HG02610 (cell line): ENCODE data around the gene CFAP221.

Source experiments
- ATAC-seq: cut with Tn5 transposase; IDR thresholded peaks from one replicate; pipeline ENCODE4 v1.9.1; 2021; ENCODE audit warnings: mild to moderate bottlenecking, moderate library complexity; ENCODE audit not compliant: unreplicated experiment

The CFAP221 gene

GRCh38 chr2:119638685-119639554, 94.7 kb downstream of the CFAP221 start:
- no peak for ATAC-seq

GRCh38 chr2:119641562-119642258, 97.5 kb downstream of the CFAP221 start:
- peak; percentile 94 for ATAC-seq

DNA sequence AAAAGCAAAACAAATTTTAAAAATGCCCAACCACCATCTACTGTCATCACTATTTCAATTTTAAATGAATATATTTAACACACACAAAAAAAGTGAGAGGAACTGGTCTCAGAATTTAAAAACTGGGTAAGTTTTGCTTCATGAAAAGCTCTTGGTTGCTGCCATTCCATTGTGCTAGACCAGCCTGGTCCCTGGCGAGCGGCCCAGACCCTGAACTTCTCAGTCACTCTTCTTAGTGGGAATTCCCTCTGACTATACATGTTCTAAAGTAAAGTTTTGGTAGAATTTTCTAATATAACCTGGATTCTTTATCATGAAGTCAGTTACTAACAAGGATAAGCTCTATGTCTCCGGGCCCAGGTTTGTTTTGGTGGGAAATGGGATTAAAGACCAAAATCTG, 99.9 kb downstream of the CFAP221 start:
- ATAC-seq = no peak

DNA sequence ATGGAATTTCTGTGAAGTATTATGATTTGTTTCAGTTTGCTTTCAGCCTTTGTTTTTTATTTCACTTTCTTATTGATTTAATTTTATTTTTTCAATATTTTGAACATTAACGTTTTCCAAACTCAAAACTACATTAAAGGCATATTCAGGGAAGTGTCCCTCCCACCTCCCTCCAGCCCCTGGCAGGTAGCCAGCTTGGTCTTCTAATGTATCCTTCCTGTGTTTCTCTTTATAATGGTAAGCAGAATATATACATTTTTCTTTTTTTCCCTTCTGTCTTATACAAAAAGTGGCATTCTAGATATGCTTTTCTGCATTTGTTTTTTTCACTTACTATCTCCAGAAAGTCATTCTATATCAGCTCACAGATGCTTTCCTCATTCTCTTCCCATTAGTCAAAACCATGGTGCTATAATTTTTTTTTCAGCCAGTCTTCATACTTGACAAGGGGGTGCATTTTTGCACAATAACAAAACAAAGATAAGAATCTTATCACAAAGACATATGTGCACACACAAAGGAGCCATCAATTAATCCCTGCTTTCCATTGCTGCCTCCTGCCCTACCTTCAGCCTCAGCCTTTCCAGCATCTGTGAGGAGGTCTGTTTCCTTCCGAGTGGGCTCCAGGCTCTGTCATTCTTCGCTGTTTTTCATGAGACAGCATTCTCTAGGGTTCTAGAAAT, 101.1 kb downstream of the CFAP221 start:
- no peak for ATAC-seq

- ATAC-seq = no peak
Observed at GRCh38 chr2:119646149-119646548, 101.9 kb downstream of the CFAP221 start.

DNA sequence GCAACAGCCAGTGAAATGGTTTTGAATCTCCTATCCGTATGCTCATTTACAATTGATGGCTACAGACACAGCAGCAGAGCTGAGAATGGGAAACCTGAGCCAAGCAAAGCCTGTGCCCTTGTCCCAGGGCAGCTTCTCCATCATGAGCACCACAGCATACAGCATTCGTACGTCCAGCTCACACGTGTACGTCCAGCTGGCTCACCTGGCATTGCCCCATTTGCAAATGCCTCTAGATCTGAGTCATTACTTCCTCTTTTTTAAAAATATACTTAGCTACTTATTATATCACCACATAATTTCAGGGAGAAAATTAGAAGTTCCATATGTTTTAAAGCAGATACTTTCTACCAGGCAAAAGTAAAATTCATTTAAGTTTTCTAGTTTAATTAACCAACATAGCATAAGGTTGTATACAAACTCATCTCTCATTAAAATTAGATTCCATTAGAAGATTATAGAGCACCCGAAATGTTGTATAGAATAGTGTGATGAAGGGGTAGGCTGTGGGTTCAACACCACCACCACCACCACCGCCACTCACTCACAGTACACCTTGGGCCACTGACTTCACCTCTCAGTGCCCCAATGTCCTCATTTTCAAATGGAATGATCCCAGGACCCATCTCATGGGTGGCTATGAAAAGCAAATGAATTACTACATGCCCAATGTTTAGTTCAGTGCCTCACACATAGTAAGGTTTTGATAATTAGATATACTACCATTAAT, 103.4 kb downstream of the CFAP221 start:
- peak; percentile 81 for ATAC-seq

DNA sequence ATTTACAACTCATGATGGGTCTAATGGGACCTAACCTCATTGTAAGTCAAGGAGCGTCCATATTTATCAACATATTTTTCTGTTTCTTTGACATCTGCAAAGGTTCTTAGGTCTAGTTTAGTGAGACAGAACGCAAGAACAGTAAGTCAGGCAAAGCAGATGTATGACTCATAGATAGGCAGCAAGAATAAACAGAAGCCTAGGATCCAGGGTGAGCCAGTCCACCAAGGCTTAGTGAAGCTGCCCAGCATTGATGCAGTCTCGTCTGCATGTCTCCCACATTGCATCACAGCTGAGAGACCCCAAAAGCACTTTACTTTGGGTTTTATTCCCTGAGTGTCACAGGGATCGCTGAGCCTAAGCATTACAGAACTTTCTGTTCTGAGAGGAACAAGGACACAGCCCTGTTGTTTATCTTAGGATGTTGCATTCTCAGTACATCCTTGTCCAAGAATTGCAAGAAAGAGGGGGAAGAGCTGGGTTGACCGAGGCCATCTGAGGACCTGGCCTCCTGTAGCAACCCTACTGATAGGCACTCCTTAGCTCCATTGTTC, 105.2 kb downstream of the CFAP221 start:
- no peak for ATAC-seq

GRCh38 chr2:119650206-119650605, 106.0 kb downstream of the CFAP221 start:
- ATAC-seq = no peak

- ATAC-seq = no peak
Observed at GRCh38 chr2:119650846-119651370, 106.7 kb downstream of the CFAP221 start.

DNA sequence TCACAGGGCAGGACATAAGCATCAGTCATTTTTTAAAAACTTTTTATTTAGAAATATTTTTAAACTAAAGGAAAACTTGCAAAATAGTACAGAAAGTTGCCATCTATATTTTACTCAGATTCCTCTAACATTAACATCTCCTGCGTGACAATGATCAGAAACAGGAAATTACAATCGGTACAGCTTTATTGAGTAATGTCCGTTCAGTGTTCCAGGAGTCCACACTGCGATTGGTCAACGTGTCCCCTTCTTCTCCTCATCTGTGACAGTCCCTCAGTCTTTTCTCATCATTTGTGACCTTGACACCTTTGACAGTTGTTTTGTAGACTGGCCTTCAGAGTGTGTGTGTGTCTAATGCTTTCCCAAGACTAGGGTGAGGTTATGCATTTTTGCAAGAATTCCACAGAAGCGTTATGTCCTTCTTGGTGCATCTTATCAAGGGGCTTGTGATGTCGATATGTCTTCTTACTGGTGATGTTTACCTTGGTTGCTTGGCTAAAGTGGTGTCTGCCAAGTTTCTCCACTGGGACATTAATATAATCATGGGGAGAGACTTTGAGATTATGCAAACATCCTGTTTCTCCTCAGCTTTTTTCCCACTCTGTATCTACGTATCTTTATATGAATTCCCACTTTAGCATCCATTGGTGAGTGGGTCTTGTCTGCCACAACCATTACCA, 113.4 kb downstream of the CFAP221 start:
- no peak for ATAC-seq

GRCh38 chr2:119659601-119660342, 115.5 kb downstream of the CFAP221 start:
- ATAC-seq = no peak

DNA sequence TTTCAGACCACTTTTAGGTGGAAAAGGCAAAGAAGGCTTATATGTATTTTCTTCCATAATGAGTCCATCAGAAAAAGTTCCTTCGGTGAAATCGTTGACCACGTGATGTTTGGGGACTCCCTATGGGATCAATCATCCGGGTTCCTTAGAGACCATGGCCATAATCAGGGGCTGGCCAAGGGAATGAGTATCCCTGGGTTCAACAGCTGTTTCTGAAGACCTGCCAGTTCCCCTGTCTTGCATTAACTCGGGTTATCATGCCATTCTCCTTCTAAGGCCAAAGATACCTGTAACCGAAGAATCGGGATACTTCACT, 116.1 kb downstream of the CFAP221 start:
- ATAC-seq = no peak

DNA sequence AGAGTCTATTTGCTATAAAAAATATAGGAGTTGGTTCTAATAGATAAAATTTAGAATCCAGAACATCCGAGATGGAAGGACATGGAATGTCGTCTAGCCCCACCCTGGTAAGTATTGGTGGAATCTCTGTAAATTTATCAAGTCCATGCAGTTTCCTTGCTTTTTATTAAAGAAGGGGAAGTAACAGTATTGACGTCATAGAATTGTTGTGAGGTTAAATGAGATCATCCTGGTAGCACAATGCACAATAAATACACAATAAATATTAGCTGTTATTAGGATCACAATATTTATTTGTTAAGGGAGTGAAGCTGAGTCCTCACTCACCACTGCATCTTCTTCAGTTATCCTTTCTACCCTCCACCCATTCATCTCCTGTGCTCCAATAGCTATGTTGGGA, 118.0 kb downstream of the CFAP221 start:
- no peak for ATAC-seq

DNA sequence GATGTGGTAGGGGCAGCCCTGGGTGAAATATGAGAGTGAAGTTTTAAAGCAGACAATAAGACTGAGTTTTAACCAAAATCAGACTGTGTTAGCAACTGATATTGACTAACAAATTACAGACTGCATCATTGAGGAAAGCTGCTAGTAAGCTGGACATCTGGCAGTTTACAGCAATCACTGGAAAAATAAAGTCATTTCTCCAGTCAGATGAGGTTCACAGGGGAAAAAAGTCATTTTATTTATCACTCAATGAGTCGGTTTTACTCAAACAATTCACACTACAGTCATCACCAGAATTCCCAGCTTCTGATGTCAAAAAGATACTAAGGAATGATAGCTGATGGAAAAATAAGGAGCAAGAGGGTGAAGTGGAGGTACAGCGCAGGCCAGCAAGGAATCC, 124.3 kb downstream of the CFAP221 start:
- ATAC-seq = no peak

GRCh38 chr2:119671016-119671415, 126.8 kb downstream of the CFAP221 start:
- no peak for ATAC-seq

DNA sequence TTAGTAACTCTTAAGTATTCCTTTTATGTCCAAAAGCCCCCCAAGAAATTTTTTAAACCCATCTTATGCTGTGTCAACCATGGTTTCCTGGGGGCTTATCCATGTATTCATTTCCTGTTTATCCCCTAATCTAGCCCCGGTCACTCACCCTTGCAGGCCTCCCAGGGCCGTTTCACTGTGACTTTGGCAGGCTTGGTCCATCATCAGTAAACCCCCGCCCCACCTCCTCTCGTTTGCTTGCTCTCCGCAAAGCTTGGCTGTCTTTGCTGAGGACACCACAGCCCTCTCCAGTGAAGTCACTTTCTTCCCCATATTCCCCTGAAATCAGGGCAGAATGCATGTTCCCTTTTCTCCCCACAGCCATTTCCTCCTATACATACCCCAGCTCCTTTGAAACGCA, 127.5 kb downstream of the CFAP221 start:
- ATAC-seq = no peak

DNA sequence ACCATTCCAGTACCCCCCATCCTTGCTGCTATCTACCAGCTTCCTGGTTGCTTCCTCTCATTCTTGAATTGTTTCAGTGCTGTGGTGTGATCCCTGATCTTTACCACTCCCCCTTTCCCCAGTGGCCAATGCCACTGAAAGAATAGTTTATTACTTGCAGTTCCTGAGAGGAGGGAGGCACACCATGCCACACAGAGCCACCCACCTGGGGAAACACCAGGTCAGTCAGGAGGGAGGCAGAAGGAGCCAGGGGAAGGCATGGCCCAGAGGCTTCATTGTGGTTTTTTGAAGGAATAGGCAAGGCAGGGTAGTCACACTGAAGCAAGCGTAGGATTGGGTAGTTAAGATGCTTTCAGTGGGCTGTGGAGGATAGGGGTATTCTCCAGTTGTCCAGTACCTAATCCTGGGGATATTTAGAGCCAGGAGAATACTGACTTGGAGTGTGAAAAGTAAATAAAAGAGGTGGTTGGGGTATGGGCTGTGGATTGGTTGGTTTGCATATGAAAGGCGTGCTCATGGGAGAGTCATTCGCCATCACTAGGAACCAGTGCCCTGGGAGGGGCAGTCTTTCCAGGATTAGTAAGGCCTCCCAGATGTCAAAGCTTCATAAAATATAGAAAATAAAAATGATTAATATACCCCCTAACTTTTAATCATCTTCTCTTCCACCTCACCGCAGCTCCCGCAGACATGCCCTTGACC, 128.1 kb downstream of the CFAP221 start:
- no peak for ATAC-seq

GRCh38 chr2:119673796-119674195, 129.5 kb downstream of the CFAP221 start:
- ATAC-seq = no peak
